ENCODE measurements around the gene CCL26.
A peak's percentile ranks its signal among the peaks of the same experiment; 100 is the strongest.
"Not testable (repeated sequence)": the region's sequence is repeated elsewhere in the genome, so short reads cannot be mapped to it uniquely, and the experiment has no call there.

The CCL26 gene

DNA sequence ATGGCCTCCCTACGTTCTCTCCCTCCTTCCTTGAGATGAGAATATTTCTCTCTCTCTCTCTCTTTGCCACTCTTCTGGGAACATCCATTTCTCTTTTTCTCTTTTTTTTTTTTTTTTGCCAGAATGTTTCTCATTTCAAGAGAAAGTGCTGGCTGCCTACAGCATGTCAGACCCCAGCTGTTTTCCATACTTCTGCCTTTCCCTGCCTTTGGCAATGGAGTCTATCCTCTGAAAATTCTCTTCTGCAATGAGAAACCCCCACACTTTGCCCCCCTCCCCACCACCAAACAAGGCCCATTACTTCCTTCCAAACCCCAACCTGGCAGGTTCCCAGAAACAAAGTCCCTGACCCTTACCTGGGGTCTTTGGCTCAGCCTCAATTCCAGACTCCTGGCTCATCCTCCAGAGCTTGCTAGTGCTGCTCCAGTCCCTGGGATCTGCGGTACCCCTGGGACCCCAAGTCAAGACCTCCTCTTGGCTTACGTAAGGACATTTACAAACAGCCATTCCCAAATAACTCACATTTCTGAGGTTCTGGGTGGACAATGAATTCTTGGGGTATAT lies 17.4 kb upstream of the CCL26 start:
- FAIRE-seq, result no peak

DNA sequence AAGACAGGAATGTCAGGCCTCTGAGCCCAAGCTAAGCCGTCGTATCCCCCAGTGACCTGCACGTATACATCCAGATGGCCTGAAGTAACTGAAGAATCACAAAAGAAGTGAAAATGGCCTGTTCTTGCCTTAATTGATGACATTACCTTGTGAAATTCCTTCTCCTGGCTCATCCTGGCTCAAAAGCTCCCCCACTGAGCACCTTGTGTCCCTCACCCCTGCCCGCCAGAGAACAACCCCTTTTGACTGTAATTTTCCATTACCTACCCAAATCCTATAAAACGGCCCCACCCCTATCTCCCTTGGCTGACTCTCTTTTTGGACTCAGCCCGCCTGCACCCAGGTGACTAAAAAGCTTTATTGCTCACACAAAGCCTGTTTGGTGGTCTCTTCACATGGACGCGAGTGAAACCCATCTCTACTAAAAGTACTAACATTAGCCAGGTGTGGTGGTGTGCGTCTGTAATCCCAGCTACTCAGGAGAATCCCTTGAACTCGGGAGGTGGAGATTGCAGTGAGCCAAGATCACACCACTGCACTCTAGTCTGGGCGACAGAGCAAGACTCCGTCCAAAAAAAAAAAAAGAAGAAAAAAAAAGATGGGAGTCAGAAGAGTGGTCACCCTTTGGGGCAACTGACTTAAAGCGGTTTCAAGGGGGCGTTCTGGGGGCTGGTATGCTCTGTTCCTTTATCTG lies 16.3 kb upstream of the CCL26 start:
- FAIRE-seq, result not testable (repeated sequence)

DNA sequence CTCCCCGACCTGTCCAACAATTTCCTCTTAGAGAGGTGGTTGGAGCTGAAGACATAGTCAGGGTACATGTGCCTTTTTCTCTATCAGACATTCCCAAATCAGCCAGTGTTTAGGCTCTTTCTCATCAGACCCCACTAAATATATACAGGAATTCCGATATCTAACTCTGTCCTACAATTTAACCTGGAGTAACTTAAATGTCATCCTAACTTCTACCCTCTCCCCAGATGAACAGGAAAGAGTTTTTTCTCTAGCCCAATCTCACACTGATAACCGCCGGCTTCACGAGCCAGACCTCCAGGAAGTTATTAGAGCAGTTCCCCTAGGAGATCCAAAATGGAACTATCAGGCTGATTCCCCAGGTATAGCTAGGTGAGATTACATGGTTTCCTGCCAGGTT lies 11.0 kb upstream of the CCL26 start:
- FAIRE-seq, result not testable (repeated sequence)

DNA sequence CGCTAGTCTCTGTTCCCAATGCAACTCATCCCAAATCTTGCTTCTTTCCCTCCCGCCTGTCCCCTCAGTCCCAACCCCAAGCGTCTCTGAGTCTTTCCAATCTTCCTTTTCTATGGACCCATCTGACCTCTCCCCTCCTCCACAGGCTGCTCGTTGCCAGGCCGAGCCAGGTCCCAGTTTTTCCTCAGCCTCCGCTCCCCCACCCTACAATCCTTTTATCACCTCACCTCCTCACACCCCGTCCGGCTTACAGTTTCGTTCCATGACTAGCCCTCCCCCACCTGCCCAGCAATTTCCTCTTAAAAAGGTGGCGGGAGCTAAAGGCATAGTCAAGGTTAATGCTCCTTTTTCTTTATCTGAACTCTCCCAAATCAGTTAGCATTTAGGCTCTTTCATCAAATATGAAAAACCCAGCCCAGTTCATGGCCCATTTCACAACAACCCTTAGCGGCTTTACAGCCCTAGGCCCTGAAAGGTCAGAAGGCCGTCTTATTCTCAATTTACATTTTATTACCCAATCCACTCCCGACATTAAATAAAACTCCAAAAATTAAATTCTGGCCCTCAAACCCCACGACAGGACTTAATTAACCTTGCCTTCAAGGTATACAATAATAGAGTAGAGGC lies 8.7 kb upstream of the CCL26 start:
- FAIRE-seq, result not testable (repeated sequence)

DNA sequence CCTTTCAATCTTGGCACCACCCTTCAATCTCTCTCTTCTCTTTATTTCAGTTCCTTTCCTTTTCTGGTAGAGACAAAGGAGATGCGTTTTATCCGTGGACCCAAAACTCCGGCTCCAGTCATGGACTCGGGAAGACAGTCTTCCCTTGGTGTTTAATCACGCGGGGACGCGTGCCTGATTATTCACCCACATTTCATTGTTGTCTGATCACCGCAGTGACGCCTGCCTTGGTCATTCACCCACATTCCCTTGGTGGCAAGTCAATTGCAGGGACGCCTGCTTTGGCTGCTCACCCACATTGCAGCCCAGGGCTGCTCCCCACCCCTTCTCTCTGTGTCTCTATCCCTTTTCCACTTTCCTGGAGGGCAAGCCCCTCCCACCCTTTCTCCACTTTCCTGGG lies 7.5 kb upstream of the CCL26 start:
- not testable (repeated sequence) for FAIRE-seq

DNA sequence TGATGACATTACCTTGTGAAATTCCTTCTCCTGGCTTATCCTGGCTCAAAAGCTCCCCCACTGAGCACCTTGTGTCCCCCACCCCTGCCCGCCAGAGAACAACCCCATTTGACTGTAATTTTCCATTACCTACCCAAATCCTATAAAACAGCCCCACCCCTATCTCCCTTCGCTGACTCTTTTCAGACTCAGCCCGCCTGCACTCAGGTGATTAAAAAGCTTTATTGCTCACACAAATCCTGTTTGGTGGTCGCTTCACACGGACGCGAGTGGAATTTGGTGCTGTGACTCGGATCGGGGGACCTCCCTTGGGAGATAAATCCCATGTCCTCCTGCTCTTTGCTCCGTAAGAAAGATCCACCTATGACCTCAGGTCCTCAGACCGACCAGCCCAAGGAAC lies 7.0 kb upstream of the CCL26 start:
- not testable (repeated sequence) for FAIRE-seq

DNA sequence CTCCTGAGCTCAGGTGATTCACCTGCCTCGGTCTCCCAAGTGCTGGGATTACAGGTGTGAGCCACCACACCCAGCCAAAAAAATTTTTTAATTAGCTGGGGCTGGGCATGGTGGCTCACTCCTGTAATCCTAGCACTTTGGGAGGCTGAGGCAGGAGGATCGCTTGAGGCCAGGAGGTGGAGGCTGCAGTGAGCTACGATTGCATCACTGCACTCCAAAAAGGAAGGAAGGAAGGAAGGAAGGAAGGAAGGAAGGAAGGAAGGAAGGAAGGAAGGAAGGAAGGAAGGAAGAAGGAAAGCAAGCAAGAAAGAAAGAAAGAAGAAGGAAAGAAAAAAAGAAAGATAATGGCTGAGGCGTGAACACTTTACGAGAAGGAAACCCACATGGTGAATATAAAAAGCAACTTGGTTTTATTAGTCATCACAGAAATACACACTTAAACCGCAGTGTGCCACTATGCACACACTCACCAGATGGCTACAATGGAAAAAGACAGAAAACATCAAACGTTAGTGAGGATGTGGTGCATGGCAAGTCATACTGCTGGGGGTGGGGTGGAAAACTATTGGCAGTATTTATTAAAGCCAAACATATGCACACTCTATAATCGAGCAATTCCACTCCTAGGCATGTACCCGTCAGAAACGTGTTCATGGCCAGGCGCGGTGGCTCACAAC lies 4.4 kb upstream of the CCL26 start:
- no peak for FAIRE-seq

DNA sequence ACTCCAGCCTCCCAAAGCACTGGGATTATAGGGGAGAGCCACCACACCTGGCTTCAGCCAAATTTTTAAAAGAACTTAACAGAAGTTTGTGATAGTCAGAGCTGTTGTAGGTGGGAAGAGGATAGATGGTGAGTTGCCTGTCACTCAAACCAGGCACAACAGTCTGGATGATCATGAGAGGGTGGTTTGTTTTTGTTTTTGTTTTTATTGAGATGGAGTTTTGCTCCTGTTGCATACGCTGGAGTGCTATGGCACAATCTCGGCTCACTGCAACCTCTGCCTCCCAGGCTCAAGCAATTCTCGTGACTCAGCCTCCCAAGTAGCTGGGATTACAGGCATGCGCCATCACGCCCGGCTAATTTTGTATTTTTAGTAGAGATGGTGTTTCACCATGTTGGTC lies 1.9 kb upstream of the CCL26 start:
- FAIRE-seq, result not testable (repeated sequence)

DNA sequence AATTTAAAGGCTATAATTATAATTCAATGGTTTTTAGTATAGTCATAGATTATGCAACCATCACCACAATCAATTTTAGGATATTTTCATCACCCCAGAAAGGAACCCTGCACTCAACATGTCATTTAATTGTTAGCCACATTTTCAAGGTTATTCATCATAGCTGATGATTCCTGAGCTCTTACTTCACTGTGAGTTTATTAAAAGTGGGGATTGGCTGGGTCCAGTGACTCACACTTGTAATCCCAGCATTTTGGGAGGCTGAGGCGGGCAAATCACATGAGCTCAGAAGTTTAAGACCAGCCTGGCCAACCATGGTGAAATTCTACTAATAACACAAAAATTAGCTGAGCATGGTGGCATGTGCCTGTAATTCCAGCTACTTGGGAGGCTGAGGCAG lies 787 bp downstream of the CCL26 start:
- no peak for FAIRE-seq

DNA sequence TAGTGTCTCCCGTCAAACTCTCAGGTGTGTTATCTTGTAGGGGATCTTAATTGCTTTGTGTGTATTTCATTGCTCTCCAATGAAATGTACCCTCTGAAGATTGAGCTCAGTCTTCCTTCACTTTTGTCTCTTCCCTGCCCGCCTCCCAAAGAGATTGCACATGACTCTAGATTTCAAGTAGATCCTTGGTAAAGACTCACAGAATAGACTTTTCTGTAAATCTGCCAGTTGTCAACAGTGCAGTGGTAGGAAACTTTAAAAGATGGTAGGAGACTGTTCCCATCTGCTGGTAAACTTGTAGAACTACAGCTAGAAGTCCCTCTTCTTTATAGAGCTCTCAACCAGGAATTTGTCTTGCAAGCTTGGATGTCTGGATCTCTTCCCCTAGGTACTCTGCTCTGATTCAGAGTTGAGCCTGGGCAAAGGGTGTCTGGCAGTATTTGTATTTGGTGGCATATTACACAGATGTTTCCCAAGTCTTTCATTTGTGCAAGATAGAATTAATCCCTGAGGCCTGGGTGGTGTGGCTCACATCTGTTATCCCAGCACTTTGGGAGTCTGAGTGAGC lies 9.6 kb downstream of the CCL26 start:
- peak; percentile 33 for FAIRE-seq

DNA sequence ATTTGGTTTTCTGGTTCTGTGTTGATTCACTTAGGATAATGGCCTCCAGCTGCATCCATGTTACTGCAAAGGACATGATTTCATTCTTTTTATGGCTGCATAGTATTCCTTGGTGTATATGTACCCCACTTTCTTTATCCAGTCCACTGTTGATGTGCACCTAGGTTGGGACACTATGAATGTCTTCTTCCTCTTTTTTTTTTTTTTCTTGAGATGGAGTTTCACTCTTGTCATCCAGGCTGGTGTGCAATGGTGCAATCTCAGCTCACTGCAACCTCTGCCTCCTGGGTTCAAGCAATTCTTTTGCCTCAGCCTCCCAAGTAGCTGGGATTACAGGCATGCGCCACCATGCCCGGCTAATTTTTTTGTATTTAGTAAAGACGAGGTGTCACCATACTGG lies 10.2 kb downstream of the CCL26 start:
- not testable (repeated sequence) for FAIRE-seq

DNA sequence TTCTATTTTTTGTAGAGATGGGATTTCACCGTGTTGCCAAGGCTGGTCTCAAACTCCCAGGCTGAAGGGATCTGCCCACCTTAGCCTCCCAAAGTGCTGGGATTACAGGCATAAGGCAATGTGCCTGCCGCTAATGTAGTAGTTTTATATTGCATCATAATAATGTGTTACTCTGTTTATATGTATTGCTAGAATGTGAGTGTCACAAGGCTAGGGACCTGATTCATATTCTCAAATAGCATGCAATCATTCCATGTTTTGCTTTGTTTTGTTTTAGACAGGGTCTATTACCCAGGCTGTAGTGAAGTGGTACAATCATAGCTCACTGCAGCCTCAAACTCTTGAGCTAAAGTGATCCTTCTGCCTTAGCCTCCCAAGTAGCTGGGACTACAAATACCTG lies 13.5 kb downstream of the CCL26 start:
- FAIRE-seq, result no peak

DNA sequence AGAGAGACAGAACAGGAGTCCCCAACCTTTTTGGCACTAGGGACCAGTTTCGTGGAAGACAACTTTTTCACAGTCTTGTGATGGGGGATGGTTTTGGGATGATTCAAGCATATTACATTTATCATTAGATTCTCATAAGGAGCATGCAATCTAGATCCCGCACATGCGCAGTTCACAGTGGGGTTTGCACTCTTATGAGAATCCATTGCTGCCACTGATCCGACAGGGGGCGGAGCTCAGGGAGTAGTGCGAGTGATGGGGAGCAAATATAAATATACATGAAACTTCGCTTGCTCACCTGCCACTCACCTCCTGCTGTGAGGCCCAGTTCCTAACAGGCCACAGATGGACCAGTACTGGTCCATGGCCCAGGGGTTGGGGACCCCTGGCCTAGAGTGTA lies 14.2 kb downstream of the CCL26 start:
- FAIRE-seq, result no peak

DNA sequence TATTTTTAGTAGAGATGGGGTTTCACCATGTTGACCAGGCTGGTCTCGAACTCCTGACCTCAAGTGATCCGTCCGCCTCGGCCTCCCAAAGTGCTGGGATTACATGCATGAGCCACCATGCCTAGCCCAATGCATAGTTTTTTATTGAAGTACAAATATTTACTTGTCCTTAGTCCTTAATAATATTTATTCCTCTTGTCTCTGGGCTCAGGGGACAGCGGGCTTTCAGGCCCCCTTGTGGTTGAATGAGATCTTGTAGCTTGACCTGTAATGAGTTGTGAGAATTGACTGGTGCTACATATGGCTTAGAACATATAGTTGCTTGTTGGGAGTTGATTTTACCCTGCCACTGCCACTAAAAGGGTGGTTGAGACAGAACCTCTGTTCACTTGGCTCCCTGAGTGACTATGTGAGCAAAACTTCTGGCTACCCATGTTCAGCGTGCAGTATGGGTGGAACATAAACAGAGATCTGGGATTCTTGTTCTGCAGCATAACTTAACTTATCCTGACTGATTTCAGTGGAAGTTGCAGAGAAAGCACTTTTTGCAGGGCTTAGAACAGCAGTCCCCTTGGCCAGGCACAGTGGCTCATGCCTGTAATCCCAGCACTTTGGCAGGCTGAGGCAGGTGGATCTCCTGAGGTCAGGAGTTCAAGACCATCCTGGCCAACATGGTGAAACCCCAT lies 14.9 kb downstream of the CCL26 start:
- FAIRE-seq, result no peak

DNA sequence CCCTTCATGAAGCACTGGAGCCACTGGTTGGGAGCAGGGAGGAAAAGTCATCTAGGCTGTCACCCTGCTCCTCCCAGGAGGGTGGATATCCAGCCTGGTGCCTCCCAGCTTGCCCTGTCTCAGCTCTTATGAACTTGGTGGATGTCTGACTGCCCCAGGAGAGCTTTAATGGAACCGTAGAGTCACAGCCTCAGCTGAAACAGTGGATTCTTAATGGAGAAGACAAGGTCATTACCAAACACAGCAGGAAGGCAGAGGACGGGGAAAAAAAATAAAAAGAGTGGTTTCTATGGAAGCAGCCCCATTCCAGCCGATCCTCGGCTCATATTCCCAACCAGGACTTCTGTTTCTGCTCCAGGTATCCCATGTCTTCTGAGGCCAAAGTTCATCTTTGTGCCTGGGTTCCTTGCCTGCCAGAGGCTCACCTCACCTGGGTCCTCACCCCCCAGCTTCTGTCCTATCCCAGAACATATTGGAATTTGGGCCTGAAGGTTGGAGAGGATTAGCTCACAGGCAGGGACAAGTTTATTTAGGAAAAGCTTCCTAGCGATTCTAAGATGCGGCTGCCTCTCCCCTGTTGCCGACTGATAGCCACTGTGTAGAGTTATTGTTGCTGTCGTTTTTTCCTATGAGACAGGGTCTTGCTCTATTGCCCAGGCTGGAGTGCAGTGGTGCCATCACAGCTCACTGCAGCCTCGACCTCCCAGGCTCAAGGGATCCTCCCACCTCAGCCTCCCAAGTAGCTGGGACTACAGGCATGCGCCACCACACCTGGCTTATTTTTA lies 15.6 kb downstream of the CCL26 start:
- FAIRE-seq, result no peak

DNA sequence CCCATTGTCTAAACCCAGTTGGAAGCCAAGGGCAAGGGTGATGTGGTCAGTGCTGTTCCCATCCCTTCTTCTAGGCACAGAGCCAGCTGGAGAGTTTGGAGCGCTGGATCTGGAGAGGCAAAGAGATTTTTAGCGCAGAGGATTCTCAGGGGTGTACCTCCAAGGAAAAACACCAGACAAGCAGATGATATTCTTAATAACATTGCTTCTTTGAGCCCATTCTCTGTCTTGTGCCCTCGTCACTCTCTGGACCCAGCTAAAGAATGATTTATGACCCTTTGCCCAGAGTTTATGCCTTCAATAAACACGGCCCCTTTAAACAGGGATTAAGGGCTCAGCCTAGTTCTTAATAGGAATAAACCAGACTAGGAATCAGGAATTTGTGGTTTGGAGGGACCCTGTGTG lies 28.6 kb downstream of the CCL26 start:
- FAIRE-seq, result no peak

DNA sequence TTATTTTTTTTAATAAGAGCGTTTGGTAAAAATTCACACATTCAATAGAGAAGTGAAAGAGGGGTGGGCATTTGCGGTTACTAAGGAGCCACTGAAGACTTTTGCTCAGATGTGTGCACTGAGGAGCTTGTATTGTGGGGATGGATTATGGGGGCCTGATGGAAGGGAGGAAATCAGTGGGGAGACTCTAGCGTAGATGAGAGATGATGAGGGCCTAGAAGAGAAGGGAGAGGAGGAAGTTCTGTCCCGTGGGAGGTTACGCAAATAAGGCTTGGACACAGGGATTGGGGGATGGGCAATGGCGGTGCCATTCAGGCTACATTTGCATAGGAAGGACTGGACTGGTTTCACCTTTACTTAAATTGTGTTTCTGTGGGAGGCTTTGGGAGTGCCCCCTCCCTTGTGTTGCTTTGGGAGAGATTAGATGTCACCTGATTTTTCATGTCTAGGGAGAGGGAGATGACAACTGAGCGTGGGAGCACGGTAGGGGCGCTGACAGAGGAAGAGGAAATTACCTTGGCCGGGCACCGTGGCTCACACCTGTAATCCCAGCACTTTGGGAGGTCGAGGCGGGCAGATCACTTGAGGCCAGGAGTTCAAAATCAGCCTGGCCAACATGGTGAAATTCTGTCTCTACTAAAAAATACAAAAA lies 31.0 kb downstream of the CCL26 start:
- FAIRE-seq, result no peak

DNA sequence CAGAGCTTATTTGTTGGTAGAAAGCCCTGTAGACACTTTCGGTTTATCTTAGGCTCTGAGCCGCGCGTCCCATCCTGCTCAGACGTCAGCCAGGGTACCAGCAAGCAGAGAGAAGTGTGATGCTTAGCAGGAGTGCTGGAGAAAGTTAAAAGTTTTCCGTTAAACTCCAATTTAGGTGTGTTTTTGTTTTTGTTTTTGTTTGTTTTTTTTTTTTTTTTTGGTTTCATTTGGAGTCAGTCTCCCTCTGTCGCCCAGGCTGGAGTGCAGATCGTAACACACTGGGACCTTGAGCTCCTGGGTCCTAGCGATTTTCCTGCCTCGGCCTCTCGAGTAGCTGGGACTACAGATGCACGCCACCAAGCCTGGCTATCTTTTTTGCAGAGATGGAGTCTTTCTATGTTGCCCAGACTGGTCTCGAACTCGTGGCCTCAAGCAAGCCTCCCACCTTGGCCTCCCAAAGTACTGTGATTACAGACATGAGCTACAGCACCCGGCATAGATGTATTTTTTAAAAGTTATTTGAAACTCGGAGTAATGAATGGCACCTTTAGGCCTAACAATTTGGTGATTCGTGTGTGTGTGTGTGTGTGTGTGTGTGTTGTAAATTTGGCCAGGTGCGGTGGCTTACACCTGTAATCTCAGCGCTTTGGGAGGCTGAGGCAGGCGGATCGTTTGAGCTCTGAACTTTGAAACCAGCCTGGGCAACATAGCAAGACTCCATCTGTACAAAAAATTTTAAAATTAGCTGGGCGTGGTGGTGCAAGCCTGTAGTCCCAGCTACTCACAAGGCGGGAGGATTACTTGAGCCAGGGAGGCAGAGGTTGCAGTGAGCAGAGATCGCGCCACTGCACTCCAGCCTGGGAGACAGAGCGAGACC lies 32.0 kb downstream of the CCL26 start:
- FAIRE-seq, result no peak

DNA sequence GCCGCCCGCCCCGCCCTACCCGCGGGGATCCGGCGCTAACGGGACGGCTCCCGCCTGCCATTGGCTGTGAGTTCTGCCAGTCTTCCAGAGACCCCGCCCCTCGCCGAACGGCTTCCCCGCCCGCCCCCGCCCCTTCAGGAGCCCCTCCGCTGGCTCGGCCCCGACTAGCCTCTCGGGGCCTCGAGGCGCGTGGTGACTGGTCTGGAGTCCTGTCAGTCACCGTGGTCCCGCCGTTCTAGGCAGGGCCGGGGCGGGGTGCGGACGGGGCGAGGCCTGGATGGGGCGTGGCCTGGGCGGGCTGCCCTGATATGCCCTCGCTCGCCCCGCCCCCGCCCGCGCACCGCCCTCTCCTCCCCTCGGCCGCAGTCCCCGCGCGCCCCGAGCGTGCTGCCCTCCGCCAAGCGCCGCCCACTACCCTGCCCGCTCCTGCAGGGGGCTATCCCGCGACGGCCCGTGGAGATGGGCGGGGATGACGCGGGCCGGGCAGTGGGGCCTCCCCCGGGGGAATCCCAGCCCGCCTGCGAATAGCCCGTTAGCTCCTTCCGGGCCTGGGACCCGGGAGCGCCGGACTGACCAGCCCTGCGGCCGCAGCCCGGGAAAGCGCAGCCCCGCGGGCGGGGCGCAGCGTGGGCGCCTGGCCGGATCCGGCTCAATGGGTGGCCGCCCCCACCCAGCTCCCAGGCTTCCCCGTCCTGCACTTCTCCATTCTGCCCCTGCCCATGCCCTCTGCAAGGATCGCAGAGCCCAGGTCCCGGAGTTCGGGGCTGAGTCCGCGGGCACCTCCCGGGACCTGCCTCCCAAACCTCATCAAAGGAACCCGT lies 32.8 kb downstream of the CCL26 start:
- FAIRE-seq, result no peak

DNA sequence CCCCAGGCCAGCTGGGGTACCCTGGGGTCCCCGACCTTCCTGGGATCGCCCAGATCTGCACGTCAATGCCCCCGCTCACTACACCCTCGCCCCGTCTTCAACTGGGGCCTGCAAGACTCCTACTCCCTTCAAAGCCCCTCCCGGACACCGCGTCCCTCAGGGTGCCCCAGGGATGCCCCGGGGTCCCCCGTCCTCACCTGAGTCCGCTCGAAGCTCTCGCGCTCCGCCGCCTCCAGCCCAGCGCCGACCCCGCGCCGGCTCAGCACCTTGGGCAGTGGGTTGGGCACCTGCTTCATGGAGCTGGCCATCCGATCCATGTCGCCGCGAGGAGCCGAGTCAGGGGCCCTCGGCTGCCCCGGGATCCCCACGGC lies 33.4 kb downstream of the CCL26 start, which contains the start of gene HIP1:
HIP1 (minus strand) TSS at position 338 of the 371 bp plus-strand sequence; CDS start at position 317, 21 bp downstream.
- FAIRE-seq, result no peak

Data from endometrium (tissue), 2 donors.